ENCODE results near the gene PRR5. TPM values are rescaled to one million over a fixed set of nuclear protein-coding genes. Genes with fewer than 3 reads are reported as not detected.

The PRR5 gene
- total RNA-seq, 1 experiment from 2014 or later: 5.0 TPM

Other genes starting within 250 kb of the PRR5 start
- 14.1 and 15.7 TPM in 2 replicates for gene RTL6, start 204.0 kb upstream of the PRR5 start, total RNA-seq (2014; rRNA removed; shearing (Covaris generic))
- gene ARHGAP8, start 50.4 kb downstream of the PRR5 start, total RNA-seq (2014; rRNA removed; shearing (Covaris generic)): 2.5 TPM in 1 of 2 replicates, not detected in the other

Measured in H4 (cell line).